NCI-H748 treated with DMSO at 0.1 percent for 48 hours (cell line): ENCODE results near the gene IMPG1.
"Not testable (repeated sequence)": the region's sequence is repeated elsewhere in the genome, so short reads cannot be mapped to it uniquely, and the experiment has no call there.

ENCODE experiments used
- DNase-seq: peaks from one replicate; lab custom pipeline; 2025; lab: John Stamatoyannopoulos, UW

The IMPG1 gene

DNA sequence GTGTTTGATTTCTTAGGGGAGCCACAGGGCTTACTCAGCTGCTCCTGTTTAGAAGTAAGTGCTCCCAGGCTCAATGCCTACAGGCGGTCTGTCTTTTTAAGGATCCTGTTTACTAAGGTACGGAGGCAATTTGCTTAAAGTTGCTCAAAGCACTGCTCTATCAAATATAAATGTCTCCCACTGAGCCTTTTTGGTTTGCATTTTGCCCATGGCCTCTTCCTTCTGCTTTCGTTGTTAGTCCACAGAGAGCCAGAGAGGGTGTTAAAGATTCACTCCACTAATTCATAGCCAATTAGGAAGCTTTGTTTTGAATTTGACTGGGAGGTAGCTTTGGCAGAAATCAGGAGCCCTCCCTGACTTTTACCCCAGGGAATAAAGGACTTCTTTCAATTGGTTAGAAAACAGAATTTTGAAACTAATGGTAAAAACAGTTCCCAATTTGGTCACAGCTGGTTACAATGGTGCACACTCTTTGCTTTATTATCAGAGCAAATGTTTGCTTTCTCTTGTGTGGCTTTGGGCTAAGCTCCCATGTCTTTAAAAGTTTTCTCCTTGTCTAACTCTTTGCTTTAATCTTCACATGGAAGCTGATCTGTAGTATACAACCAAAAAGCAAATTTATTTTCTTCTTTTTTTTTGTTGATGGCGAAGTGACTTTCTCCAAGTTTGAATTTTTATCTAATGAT is 126.2 kb downstream of the IMPG1 start:
- no peak for DNase-seq

DNA sequence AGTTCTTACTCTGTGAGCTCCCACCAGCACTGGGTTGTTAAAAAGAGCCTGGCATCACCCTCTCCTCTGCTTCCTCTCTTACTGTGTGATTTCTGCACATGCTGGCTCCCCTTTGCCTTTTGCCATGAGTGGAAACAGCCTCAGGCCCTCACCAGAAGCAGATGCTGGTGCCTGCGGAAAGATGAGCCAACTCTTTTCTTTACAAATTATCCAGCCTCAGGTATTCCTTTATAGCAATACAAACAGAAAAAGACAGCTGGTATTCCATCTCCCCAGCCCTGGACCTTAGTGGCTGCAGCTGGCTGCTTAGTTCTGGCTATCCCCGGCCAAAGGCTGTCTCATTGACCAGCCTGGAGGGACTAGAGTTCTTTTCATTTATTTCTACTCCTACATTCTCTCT is 129.1 kb downstream of the IMPG1 start:
- no peak for DNase-seq

DNA sequence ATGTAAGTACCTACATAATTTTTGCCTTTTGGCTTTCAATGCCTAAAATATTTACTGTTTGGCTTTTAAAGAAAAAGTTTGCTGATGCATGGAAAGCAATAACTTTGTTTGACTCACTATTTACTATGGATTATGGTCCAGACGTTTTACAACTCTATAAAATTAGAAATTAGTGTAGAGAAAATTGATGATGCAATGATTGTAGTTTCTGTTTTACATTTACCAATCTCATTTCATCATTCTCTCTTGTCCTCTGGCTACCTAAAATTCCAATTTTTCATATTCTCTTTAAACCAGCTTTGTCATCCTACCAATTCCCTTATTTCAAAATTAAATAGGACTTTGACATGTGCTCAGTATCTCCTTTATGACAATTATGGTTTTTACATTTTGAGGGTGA is 131.0 kb downstream of the IMPG1 start:
- no peak for DNase-seq

DNA sequence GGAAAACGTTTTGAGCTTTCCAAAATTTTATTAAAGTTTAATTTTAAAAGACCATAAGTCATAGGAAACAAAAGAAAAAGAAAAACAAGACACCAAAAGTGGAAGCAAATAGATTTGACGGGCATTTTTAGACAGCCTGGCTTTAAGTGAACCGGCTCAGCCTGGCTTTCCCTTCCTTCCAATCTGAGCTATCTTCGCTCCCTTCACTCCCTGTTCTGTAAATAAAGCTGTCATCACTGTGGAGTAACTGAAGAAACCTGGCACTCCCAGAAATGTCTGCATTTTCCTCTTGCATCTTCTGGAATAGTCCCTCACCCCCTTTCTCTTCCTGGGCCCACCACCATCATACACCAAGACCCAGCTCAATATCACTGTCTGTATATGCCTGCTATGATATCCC is 131.9 kb downstream of the IMPG1 start:
- DNase-seq = no peak

DNA sequence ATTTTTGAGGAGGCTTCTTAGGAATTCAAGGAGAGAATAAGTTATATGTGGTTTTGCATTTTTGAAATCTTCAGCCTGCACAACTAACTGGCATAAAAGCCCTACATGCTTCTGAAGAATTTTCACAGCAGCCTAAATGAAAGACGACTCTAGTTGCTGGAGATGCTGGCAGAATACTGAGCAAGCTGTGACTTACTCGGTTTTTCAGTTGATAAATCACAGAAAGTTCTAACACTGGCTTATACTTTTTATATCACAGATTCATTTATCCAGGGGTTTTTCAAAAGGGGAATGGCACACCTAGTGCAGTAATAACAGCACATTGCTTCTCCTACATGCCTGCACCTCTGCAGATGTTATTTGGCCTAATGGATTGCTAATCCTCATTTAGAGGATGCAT is 134.6 kb downstream of the IMPG1 start:
- no peak for DNase-seq

DNA sequence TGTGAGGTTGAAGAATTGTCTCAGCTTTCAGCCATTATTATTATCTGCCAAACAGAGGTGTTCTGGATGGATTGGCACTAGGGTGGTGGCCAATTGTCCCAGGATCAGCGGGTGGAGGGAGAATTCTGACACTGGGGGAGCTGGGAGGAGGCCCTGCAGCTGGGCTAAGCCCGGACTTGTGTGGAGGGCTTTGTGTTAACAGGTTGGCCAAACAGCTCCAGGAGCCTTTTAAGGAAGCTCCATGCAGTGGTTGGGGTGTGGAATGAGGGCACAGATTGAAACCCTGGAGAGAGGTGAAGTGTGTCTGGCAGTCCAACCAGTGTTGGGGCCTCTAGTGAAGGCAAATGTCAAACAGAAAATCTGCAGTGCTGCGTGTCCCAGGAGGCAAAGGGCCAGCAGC is 135.8 kb downstream of the IMPG1 start:
- no peak for DNase-seq

DNA sequence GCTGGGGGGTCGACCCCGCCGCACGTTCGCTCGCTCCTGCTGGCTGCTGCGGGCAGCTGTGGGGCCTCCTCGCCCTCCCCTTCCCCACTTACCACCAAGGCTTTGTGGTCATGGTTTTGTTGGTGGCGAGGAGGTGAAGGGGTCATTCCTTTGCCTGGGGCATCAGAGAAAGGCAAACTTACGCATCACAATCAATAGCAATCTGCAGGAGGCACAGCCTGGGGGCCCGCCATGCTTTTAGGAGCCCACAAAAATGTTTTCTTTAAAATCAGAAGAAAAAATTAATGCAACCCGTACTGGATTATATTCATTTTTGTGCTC is 137.0 kb downstream of the IMPG1 start:
- DNase-seq = no peak

DNA sequence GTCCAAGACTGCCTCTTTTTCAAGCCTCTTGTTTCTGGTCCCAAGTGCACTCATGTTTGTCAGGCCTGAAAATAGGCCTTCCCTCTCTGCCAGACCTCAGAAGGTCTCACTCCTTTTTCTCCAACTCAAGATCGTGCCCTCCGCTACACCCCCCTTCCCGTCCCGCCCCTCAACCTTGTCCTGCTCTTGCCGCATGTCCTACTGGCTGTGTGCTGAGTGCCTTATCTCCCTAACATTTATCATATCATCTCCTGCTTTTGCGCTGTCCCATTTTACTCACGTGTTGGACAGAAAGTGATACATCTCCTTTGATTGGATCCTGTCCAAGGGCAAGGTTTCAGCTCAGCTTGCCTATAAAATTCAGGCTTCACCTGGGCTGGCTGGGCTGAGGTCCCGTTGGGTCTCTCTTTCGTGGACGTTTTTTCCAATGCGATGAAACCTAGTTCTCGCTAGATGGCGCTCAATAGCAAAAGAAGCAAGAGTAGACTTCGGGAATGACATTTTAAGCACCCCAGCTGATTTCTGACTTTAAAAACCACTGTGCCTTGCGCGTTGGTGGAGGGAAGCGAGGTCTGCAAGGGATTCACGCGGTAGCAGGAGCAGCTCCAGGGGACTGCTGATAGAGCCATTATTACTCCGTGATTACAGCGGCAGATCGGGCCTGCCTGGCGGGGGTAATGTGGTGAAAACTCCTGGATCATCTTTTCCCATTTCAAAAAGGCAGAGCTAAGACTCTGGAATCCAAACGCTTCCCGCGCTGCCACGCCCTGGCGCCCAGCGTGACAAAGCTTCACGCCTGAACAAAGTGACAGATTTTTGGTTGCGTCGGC is 137.6 kb downstream of the IMPG1 start:
- DNase-seq = peak; percentile 92

DNA sequence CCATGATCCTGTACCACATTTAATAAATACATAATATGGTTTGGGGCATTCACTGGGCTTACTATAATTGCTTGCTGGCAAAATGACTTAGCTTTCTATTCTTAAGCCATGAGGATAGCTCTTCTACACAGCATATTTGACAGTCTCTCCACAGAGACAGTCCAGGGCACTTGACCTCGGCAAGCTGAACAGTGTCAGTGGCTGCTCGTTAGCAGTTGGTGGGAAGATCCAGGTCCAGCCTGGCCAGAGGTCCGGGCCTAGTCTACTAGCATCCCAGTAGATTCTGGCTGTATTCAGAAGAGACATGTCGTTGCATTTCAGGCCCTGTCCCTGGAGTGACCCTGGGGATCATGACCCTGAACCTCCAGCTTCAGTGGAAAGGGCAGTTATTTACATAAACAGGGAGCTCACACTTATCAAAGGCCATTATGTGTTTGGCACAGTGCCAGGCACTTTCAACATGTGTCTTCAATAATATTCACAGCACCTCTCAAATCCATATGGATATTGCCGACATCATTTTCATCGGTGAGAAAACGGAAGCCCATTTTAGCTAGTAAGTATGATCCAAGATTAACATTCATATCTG is 139.0 kb downstream of the IMPG1 start:
- no peak for DNase-seq

DNA sequence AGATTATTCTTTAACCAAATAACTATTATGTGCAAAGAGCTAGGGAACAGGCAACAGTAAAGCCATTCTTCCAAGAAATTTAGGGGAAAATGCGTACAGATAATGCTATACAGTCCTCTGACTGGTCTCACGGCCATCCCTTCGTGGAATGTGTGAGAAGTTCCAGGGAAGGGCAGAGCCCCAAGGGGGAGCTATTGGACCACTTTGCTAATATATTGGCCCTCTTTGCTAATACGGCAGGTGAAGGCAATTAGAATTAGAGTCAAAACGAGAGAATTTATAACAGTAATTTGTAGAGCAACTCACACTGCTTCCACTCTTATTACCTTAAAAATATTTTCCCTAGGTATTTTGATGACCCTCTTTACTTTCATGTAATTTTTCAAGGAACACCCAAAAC is 140.4 kb downstream of the IMPG1 start:
- DNase-seq = peak; percentile 32

DNA sequence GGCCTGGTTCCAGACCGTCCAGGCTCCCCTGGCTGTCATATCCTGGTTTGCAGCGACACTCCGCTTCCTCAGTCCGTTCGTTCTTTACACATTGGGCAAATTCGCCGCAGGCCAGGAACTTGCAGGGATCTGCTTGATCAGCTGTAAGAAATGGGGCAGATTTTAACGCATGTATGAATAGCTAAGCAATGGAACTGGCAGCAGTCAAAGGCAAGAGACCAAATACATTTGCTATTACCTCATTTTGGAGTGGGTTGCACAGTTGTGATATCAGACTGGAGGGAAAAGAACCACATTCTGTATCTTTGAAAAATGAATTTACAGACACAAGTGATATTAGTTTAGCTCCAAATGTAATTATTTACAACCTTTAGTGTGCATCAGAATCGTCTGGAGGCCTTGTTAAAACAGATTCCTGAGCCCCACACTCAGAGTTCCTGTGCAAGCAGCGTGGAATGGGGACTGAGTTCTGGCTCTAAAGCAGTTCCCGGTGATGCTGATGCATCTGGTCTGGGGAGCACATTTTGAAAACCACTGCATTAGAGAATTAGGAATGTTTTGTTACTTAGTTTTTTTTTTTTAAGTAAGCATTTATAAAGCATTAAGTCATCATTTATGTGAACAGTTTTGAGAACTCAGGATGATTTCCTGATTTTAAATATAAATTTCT is 141.3 kb downstream of the IMPG1 start:
- DNase-seq = no peak

DNA sequence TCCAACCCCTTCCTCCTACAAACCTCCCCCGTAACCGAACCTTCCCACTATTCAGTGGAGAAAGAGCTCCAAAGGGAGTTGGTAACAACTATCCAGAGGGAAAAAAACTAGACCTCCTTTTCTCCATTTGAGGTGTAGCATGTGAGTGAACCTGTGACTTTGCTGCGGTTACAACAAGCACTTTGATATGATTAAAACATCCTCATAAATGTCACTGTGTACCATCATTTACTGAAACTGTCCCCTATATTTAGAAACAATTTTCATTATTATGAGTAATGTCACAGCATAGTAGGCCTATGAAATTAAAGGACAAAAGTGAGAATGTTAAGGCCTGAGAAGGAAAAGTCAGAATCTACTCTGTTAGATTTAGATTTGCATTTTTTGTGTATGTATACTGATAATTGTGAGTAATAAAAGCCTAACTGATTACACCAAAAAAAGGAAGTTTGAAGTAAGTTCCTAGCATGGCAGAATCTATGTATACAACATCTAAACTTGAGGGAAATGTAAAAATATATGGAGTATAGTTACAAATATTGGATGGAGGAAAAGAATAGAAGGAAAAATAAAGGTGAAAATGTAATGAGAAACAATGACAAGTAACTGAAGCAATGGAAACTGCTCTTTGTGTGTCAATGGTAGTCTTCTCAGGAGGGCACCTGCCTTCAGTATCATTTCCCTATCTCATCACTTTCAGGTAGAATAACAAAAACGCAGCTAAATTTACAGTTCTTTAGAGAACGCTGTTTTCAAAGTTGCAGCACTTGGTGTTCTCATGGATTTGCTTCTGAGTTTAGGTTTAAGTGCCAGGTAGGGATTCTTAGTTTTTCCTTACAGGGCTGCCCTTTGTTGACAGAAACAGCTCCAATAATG is 145.9 kb downstream of the IMPG1 start:
- DNase-seq = no peak

DNA sequence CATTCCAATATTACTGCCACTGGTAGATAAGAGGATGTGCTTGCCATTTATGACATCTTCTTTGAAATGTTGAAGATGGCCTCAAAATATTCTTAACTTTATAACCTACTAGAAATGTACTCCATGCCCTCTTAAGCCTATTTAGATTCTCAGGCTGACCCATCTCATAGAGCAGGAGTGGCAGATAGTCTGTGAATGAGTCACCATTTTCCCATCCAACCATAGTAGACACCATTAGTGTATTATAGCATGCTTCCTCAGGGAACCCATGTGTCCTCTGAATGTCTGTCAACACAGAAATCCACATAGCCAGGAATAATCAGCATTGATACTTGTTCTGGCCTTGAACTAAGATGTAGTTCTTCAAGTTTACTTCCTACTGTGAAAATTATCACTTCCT is 150.2 kb downstream of the IMPG1 start:
- DNase-seq = no peak

DNA sequence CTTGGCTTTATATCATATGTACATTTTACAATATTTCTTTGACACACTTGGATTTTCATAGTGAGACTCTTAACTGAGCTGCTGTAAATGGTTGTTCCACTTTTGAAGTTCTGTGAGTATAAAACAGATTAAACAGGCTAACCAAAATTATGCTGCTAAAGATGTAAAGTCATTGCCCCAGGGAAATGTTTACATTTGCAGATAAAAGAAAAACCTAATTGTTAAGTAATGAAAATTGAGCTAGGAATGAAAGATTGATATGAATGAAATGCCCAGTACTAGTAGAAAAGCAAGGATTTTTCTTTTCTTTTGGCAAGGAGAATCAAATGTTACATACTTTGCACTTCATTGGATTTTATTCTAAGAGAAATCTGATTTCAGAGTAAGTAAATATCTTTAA is 159.4 kb downstream of the IMPG1 start:
- no peak for DNase-seq

DNA sequence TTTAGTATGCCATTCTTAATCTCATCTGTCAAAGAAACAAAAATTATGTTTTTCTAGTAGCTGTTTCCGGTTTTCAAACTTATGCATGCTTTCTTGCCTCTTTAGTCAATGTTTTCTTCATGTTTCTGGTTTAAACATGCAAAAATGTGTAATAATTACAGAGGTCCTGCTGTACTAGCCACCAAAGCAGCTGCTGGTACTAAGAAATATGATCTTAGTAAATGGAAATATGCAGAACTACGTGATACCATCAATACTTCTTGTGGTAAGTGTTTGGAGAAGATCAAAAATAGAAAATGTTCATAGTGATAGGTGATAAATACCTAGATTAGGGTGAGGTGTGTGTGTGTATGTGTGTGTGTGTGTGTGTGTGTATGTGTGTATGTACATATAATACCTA is 165.0 kb downstream of the IMPG1 start:
- no peak for DNase-seq

DNA sequence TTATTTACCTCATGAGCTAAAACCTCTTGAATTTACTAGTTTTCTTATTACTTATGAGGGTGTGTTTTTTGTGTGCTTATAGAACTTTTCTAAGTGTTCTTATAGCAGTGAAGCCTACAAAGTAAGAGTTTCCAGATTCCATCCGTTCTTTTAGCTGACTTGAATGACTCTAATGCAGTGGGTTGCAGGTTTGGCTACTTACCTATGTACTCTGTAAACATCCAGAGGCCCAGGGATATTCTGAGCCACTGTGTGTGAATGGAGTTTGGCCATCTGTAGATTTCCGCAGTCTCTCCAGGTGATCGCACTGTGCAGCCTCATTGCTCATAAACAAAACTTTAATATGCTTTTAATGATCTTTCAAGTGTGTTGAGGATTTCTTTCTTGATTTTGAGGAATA is 165.6 kb downstream of the IMPG1 start:
- DNase-seq = no peak

DNA sequence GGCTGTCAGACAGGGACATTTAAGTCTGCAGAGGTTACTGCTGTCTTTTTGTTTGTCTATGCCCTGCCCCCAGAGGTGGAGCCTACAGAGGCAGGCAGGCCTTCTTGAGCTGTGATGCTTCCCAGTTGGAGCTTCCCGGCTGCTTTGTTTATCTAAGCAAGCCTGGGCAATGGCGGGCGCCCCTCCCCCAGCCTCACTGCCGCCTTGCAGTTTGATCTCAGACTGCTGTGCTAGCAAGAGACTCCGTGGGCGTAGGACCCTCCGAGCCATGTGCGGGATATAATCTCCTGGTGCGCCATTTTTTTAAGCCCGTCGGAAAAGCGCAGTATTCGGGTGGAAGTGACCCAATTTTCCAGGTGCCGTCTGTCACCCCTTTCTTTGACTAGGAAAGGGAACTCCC is 167.3 kb downstream of the IMPG1 start:
- not testable (repeated sequence) for DNase-seq

DNA sequence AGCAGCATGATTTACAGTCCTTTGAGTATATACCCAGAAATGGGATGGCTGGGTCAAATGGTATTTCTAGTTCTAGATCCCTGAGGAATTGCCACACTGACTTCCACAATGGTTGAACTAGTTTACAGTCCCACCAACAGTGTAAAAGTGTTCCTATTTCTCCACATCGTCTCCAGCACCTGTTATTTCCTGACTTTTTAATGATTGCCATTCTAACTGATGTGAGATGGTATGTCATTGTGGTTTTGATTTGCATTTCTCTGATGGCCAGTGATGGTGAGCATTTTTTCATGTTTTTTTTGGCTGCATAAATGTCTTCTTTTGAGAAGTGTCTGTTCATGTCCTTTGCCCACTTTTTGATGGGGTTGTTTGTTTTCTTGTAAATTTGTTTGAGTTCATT is 172.2 kb downstream of the IMPG1 start:
- DNase-seq = not testable (repeated sequence)

DNA sequence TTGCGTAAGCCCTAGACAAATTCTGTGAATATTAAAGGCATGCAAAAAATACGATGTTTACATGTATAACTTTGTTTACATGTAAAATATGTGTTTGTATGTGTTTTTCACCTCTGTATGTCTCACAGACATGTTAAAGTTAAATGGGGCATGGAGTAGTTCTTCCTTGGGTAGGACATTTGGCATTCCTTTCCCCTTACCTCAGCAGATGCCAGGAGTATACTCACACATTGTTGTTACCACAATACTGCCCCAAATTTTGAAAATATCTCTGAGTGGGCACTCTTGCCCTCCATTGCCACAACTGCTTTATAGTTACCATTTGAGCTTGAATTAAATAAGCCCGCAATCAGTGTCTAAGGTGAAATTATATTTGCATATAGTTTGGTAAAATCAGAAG is 175.9 kb downstream of the IMPG1 start:
- DNase-seq = no peak

DNA sequence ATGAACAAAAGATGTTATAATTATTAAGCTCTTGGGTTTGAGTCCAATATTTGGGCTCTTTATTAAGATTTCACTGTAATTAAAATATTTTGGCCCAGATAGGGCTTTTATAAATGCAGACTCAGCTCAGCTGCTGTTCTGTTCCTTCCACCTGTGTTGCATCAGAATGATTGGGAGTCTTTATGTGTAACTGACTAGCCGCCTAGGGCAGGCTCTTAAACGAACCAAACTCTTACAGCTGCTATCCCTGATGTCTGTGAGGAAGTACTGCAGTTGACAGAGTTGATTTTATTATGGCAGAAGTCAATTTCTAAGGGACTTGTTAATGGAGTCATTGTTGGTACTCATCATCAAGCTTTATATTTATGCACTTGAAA is 178.7 kb downstream of the IMPG1 start:
- DNase-seq = no peak

DNA sequence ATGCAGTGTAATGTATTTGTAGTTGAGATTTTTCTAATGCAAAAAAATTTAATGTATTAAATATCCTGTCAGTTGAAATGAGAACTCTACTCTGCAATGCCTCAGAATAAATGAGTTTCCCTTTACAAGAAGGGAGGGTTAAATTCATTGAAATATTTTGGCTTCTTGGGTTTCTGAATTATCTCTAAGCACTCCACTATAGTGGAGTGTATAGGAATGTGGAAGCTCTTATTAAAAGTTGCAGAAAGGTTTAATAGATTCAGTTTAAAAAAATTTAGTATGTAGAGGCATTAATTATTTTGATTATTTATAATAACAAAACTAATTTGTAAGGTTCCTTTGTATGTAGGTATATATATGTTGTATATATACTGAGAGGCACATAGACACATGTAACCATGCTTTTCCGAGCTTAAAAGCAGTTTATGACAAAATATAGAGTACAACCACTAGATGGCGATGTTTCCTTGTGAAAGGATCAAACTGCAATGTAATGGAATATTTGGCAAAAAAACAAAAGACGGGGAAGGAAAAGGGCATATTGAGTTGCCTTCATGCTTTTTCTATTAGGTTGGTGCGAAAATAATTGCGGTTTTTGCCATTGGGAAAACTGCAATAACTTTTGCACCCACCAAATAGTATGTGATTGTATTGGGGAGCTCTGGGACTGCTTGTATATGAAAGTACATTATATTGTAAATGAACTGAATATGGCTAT is 179.2 kb downstream of the IMPG1 start:
- peak; percentile 70 for DNase-seq
